Stimulated activated CD8-positive, alpha-beta memory T cell treated with anti-CD3 and anti-CD28 coated beads, Interleukin-7, amount 100 ng/mL, for 4 hours (primary cell): ENCODE results near the gene TMPRSS3.
"Not testable (repeated sequence)": the region's sequence is repeated elsewhere in the genome, so short reads cannot be mapped to it uniquely, and the experiment has no call there.

Experiments
- DNase-seq, 2 donors: peaks; one replicate each; pipeline ENCODE4 v3.0.0-alpha.2; 2020; ENCODE audit warnings: low read depth in 2 of 2

TMPRSS3 gene

DNA sequence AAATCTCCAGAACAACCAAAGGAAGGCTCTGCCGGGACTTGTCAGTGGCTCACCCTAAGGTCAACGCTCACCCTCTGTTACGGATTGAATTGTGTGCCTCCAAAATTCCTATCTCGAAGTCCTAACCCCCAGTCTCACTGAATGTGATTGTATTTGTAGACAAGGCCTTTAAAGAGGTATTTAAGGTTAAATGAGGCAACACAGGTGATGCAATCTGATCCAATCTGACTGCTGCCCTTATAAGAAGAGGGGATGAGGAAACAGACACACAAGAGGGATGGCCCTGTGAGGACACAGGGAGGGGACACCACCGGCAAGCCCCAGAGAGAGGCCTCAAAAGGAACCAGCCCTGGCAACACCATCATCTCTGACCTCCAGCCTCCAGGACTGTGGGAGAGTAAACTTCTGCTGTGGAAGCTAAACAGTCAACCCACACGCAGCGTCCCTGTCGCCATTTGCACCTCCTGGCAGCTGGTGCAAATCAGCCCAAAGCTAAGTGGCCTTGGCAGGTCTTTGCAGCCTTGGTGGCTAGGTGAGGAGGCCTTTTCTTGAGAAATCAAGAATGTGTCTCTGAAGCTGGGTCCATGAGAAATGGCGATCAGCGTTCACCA, 32.1 kb upstream of the TMPRSS3 start:
- no peak for DNase-seq

GRCh38 chr21:42426876-42427480, 31.1 kb upstream of the TMPRSS3 start:
- DNase-seq = no peak

GRCh38 chr21:42426424-42426823, 30.6 kb upstream of the TMPRSS3 start:
- no peak for DNase-seq

- no peak for DNase-seq
Observed at GRCh38 chr21:42425591-42425990, 29.7 kb upstream of the TMPRSS3 start.

- peak; percentile 58 to 66 for DNase-seq
Observed at GRCh38 chr21:42424914-42425541, 29.2 kb upstream of the TMPRSS3 start.

- DNase-seq = no peak
Observed at GRCh38 chr21:42423685-42424084, 27.8 kb upstream of the TMPRSS3 start.

- DNase-seq = no peak
Observed at GRCh38 chr21:42423197-42423675, 27.4 kb upstream of the TMPRSS3 start.

DNA sequence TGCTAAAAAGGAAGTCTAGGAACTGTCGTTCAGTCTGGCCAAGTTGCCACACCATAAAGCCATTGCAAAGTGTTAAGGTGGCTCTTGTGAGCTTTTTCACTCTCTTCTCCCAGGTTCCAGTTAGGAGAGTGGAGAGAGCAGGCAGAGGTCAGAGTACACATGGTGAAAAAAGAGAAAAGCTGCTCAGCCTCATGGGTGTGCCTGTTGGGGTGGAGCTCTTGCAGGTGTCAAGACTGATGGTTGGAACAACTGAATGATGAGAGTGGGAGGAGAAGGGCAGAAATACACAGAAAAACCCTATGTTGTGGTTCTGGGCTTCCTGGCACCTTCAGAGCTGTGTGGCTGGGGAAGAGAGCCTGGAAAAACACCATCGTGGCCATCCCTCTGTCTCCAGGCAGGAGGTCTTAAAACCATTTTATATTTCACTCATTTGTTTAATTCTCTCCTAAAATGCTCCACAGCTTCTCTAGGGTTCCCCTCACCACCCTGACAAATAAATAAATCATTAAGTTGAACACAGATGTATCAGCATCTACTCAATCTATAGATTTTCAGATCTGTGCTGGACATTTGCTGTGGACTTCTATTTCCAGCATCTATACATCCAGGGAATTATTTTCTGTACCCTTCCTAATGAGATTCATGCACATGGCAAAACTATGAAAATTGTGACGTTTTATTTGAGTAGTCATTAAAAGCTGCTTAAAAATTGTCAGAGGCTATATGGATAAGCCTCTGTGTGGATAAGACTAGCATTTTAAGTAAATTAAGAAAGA, 25.4 kb upstream of the TMPRSS3 start:
- DNase-seq = no peak

DNA sequence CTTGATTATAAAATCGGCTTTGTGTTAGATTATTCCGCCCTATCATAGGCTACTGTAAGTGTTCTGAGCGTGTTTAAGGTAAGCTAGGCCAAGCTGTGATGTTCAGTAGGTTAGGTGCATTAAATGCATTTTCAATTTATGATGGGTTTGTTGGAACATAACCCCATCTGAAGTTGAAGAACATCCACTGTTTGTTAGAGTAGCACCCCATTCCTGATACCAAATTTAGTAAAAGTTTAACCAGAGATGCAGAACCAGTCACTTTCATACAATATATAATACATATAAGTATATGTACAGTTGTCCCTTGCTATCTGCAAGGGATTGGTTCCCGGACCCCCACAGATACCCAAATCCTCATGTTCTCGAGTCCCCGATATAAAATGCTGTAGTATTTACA, 24.0 kb upstream of the TMPRSS3 start:
- DNase-seq = no peak

- DNase-seq = no peak
Observed at GRCh38 chr21:42418886-42419285, 23.0 kb upstream of the TMPRSS3 start.

DNA sequence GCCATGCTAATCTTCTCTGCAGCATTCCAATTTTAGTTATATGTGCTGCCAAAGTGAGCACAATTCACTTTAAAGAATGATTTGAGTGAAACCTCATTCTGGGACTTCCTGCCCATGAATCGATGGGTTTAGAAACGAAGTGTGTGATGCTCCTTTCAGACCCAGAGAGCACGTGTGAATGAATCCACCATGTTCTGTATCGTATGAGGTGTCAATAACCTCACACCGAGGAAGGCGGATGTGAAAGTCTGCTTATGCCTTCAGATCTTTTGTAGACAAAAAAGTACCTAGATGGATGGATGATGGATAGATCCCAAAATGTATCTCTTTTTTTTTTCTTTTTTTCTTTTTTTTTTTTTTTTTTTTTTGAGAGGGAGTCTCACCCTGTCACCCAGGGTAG, 21.7 kb upstream of the TMPRSS3 start:
- DNase-seq = no peak

GRCh38 chr21:42414928-42415769, 19.3 kb upstream of the TMPRSS3 start:
- peak; percentile 89 to 94 for DNase-seq

GRCh38 chr21:42414553-42414927, 18.7 kb upstream of the TMPRSS3 start:
- DNase-seq = no peak

DNA sequence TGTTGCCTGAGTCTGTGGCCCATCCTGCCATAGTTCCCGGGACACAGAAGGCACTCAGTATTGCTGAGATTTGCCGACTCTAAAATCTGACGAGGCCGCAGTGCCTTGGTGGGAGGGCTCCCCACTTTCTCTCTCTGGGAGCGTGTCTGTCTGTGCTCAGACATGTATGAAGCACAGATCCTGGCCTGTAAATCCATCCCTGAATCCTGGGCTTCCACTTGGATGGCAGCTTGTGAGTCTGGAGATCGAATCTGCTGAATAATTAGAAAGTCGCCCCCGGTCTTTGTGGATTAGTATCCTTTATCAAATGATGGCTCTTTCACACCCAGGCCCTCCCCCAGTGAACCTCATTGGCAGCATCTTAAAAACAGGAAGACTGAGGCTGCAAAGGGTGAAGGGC, 18.2 kb upstream of the TMPRSS3 start:
- DNase-seq = no peak

DNA sequence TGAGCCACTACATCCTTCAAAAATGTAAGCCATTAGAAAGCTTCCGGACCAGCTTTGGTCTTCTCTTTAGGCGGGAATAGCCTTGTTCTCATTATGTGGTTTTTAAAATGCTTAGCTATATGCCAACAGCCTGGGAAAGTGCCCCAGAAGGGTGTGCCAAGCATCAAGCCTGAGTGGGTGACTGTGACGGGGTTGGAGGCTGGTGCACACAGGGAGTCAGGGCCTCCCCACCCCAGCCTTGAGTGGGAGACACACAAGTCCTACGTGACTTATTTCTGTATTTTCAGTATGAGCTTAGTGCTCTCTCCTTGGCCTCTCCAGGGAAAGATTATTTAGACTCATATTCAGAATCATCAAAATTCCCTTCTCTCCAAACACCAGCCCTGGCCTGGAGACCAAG, 17.6 kb upstream of the TMPRSS3 start:
- no peak for DNase-seq

GRCh38 chr21:42413093-42413492, 17.2 kb upstream of the TMPRSS3 start:
- no peak for DNase-seq

GRCh38 chr21:42412636-42412933, 16.7 kb upstream of the TMPRSS3 start:
- DNase-seq = no peak

GRCh38 chr21:42411891-42412635, 16.2 kb upstream of the TMPRSS3 start:
- DNase-seq = no peak

DNA sequence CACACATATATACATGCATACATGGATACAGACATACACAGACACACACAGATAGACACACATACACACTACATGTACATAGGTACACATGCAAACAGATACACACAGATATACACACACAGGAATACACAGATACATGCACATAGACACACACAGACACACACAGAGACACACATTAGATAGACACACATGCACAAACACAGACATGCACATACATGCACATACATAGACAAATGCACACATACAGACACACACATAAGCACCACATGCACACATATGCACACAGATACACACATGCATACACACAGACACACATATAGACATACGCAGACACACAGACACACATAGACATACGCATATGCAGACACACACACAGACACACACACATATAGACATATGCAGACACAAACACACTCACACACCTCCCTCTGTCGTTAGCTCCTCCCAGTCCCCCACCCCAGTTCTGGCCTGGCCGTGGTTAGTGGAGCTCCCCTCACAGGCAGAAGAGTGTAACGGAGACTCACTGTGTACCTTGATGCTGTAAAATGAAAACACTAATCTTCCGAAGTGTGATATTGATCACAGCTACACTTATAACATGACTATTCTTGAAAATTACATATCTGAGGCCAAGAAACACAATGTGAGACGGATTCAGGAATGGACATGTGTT, 15.5 kb upstream of the TMPRSS3 start:
- DNase-seq = no peak

- no peak for DNase-seq
Observed at GRCh38 chr21:42409366-42409765, 13.5 kb upstream of the TMPRSS3 start.

- DNase-seq = not testable (repeated sequence)
Observed at GRCh38 chr21:42408718-42409117, 12.9 kb upstream of the TMPRSS3 start.
